Vagina (tissue), 2 donors: ENCODE results near the gene PLOD2.

Experiments used
- CTCF ChIP-seq, 3 experiments: fragments of 450-650 bp in 2 of 3; fragments of 200-600 bp in 1 of 3; sonication (generic) in 1 of 3; IDR thresholded peaks; one replicate each; pipeline ENCODE4 v1.5.1; 2017 to 2019; ENCODE audit warnings: antibody characterized with exemption in 3 of 3, mild to moderate bottlenecking in 2 of 3, moderate library complexity in 2 of 3
- POLR2AphosphoS5 ChIP-seq, 2 donors: sonication (generic); formaldehyde crosslinking; IDR thresholded peaks; one replicate each; pipeline ENCODE4 v1.9.0; 2017; ENCODE audit warnings: antibody characterized with exemption in 2 of 2, mild to moderate bottlenecking in 2 of 2, low read depth in 1 of 2; ENCODE audit not compliant: insufficient read depth in 1 of 2

- no peak for TF ChIP-seq POLR2AphosphoS5 (IDR thresholded peaks at IDR 0.05; ENCODE audit: insufficient read depth in 1 of 2, low read depth in 1 of 2)
- no peak for TF ChIP-seq CTCF (IDR thresholded peaks at IDR 0.05)
Observed at GRCh38 chr3:146164971-146165769, 4.2 kb upstream of the PLOD2 start.
